ENCODE measurements around the gene SLC12A5.

The SLC12A5 gene

DNA sequence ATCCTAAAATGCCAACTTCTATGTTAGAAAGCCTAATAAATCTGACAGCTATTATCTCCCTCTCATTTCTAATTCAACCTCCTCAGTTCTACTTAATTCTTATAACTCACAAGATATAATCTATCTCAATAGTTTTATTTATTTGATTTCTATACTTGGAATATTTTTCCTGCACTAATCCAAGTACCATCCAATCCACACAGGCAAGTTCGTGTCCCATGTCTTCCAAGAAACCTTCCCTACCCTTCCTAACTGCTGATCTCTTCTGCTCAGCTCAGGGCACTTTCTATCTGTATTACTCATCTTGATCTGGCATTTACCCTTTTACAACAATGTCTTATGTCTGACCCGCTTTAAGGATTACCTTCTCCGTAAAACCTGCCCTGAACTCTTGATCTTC is 42.6 kb downstream of the SLC12A5 start:
- TF ChIP-seq, protein P1, sequence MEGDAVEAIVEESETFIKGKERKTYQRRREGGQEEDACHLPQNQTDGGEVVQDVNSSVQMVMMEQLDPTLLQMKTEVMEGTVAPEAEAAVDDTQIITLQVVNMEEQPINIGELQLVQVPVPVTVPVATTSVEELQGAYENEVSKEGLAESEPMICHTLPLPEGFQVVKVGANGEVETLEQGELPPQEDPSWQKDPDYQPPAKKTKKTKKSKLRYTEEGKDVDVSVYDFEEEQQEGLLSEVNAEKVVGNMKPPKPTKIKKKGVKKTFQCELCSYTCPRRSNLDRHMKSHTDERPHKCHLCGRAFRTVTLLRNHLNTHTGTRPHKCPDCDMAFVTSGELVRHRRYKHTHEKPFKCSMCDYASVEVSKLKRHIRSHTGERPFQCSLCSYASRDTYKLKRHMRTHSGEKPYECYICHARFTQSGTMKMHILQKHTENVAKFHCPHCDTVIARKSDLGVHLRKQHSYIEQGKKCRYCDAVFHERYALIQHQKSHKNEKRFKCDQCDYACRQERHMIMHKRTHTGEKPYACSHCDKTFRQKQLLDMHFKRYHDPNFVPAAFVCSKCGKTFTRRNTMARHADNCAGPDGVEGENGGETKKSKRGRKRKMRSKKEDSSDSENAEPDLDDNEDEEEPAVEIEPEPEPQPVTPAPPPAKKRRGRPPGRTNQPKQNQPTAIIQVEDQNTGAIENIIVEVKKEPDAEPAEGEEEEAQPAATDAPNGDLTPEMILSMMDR (IDR thresholded peaks at IDR 0.05; ENCODE audit: control insufficient read depth, insufficient read depth, low read depth, low read length, missing control alignments): no peak
- no peak overlapping the region for H3K4me3 ChIP-seq (ENCODE audit: control insufficient read depth, low read depth, low read length)
- no peak for DNase-seq (ENCODE audit: low read depth)

GRCh38 chr20:46073024-46073423 is 44.0 kb downstream of the SLC12A5 start:
- H3K4me3 ChIP-seq (ENCODE audit: control insufficient read depth, low read depth, low read length): no peak overlapping the region
- TF ChIP-seq, protein P1 (IDR thresholded peaks at IDR 0.05; ENCODE audit: control insufficient read depth, insufficient read depth, low read depth, low read length, missing control alignments): no peak
- DNase-seq (ENCODE audit: low read depth): no peak

DNA sequence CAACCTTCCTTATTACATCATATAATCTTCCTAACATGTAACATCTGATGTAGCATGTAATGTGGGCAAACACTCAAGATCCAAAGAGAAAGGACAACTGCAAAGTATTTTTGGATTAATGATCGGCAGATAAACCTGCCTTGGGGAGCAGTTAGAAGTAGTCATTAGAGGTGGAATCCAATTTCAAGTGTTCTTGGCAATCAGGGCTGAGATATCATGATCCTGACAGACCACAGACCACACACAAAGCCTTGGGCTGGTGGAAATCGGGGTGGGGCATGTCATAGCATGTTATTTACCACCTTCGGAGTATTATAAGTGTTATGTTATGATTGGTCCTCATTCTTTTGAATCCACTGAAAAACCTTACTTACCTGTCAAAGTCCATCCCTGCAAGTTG is 44.4 kb downstream of the SLC12A5 start:
- TF ChIP-seq, protein P1 (IDR thresholded peaks at IDR 0.05; ENCODE audit: control insufficient read depth, insufficient read depth, low read depth, low read length, missing control alignments): no peak
- DNase-seq (ENCODE audit: low read depth): no peak
- no peak overlapping the region for H3K4me3 ChIP-seq (ENCODE audit: control insufficient read depth, low read depth, low read length)

GRCh38 chr20:46074006-46074405 is 45.0 kb downstream of the SLC12A5 start:
- no peak overlapping the region for H3K4me3 ChIP-seq (ENCODE audit: control insufficient read depth, low read depth, low read length)
- no peak for DNase-seq (ENCODE audit: low read depth)
- TF ChIP-seq, protein P1 (IDR thresholded peaks at IDR 0.05; ENCODE audit: control insufficient read depth, insufficient read depth, low read depth, low read length, missing control alignments): no peak

- TF ChIP-seq, protein P1 (IDR thresholded peaks at IDR 0.05; ENCODE audit: control insufficient read depth, insufficient read depth, low read depth, low read length, missing control alignments): no peak
- no peak for DNase-seq (ENCODE audit: low read depth)
- H3K4me3 ChIP-seq (ENCODE audit: control insufficient read depth, low read depth, low read length): no peak overlapping the region
Observed at GRCh38 chr20:46076806-46077205, 47.8 kb downstream of the SLC12A5 start.

DNA sequence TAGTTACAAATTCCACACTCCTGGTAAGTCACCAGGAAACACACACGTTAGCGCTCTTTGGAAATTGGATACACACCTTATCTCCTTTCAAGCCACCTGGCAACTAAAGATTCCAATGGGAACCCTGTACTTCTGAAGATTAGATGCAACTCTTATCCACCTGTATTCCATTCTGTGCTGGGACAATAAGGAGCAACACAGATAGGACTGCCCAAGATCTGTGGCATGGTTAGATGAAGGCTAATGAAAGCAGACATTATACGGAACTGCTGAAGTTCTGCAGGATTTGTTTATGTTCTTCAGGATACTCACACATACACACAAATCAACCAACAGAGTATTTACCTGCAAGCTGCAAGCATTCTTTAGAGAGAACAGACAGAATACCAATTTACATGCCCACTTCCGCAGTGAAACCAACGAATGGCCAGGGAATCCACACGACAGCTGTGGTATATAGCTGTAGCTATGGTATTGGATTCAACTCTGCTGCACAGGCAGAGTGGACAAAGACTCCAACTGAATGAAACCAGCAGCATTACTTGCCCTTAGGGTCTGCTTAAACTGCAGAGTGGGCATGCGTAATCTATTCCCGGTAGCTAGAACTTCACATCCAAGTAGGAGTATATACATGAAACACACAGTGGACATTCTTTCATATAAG is 48.8 kb downstream of the SLC12A5 start:
- DNase-seq (ENCODE audit: low read depth): no peak
- TF ChIP-seq, protein P1 (IDR thresholded peaks at IDR 0.05; ENCODE audit: control insufficient read depth, insufficient read depth, low read depth, low read length, missing control alignments): no peak

More for the DNA sequence above, 48.8 kb downstream of the SLC12A5 start:
- H3K4me3 ChIP-seq (ENCODE audit: control insufficient read depth, low read depth, low read length): no peak overlapping the region

Measured in AG09309 (cell line).